Common myeloid progenitor, CD34-positive (primary cell): ENCODE measurements around the gene NOL3.

Experiments
- CTCF ChIA-PET: fragments of 350-600 bp; sonication (Branson Sonifier 250); formaldehyde crosslinking; loops from one replicate; lab custom pipeline; 2021; ENCODE audit warnings: antibody characterized with exemption; lab: Charles Lee
- POLR2A ChIA-PET: fragments of 350-600 bp; sonication (Branson Sonifier 250); formaldehyde crosslinking; loops from one replicate; lab custom pipeline; 2021; ENCODE audit warnings: antibody characterized with exemption; lab: Charles Lee
- DNase-seq, 3 donors: peaks; one replicate each; pipeline versions ENCODE4 v3.0.0 to v3.0.0-alpha.2; 2013
- H3K27ac ChIP-seq, 2 experiments: 1 replicate in 1 of 2; 2 replicates in 1 of 2; pipeline ENCODE4 v1.7.0; 2013; ENCODE audit warnings: inconsistent platforms in 2 of 2, low read length in 2 of 2, mild to moderate bottlenecking in 2 of 2, low read depth in 1 of 2, moderate library complexity in 1 of 2; ENCODE audit not compliant: severe bottlenecking in 2 of 2, insufficient read depth in 1 of 2, poor library complexity in 1 of 2
- H3K27me3 ChIP-seq, 5 experiments: replicated peaks in 2 of 5; 1 replicate in 3 of 5; 2 replicates in 2 of 5; pipeline versions ENCODE4 v1.6.1 to v1.7.0; 2013; ENCODE audit warnings: low read length in 4 of 5, mild to moderate bottlenecking in 2 of 5, moderate library complexity in 2 of 5, inconsistent platforms in 1 of 5; ENCODE audit not compliant: insufficient read depth in 5 of 5, control insufficient read depth in 4 of 5
- H3K36me3 ChIP-seq, 4 experiments: 1 replicate in 2 of 4; 2 replicates in 2 of 4; pipeline versions ENCODE4 v1.6.1 to v1.7.0; 2013; ENCODE audit warnings: low read length in 3 of 4, control low read depth in 1 of 4, mild to moderate bottlenecking in 1 of 4; ENCODE audit not compliant: control insufficient read depth in 4 of 4, insufficient read depth in 4 of 4
- H3K4me1 ChIP-seq, 4 experiments: 1 replicate in 3 of 4; 2 replicates in 1 of 4; pipeline versions ENCODE4 v1.6.1 to v1.7.1; 2013; ENCODE audit warnings: low read length in 3 of 4, mild to moderate bottlenecking in 3 of 4, control low read depth in 1 of 4, inconsistent platforms in 1 of 4, moderate library complexity in 1 of 4; ENCODE audit not compliant: control insufficient read depth in 4 of 4, insufficient read depth in 4 of 4; ENCODE audit errors: control extremely low read depth in 1 of 4
- H3K4me3 ChIP-seq, 7 experiments: 1 replicate in 4 of 7; 2 replicates in 3 of 7; pipeline versions ENCODE4 v1.5.1 to v1.7.0; 2013; ENCODE audit warnings: mild to moderate bottlenecking in 7 of 7, low read length in 6 of 7, moderate library complexity in 6 of 7, inconsistent platforms in 2 of 7, low read depth in 2 of 7, control low read depth in 1 of 7; ENCODE audit not compliant: insufficient read depth in 4 of 7, control insufficient read depth in 1 of 7; ENCODE audit errors: extremely low read depth in 1 of 7
- H3K9me3 ChIP-seq, 5 experiments: 1 replicate in 4 of 5; 2 replicates in 1 of 5; pipeline versions ENCODE4 v1.6.1 to v1.7.1; 2013; ENCODE audit warnings: low read length in 4 of 5, mild to moderate bottlenecking in 2 of 5, inconsistent platforms in 1 of 5, low read depth in 1 of 5, moderate library complexity in 1 of 5; ENCODE audit not compliant: control insufficient read depth in 4 of 5, insufficient read depth in 2 of 5; ENCODE audit errors: control extremely low read depth in 1 of 5
- WGBS: methylation state at CpG from one replicate; pipeline ENCODE4 v1.1.5; 2013; ENCODE audit not compliant: insufficient coverage; 5-methylcytosine and 5-hydroxymethylcytosine counted together

Gene NOL3

DNA sequence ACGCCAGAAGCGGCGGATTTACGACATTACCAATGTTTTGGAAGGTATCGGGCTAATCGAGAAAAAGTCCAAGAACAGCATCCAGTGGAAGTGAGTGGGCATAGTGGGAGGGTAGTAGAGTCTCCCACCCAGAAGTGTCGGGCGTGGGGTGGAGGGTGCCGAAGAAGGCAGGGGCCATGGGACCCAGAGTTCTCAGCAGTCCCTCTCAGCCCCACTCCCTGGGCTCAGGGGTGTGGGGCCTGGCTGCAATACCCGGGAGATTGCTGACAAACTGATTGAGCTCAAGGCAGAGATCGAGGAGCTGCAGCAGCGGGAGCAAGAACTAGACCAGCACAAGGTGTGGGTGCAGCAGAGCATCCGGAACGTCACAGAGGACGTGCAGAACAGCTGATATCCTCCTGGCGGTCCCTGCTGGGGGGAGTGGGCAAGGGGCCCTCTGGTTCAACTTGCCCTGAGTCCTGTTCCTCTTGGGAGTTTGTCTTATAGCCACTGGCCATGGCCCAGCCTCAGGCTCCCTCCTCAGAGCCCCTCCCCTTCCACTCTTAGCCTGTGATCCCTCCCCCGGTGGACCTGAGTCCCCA lies 22.5 kb downstream of the NOL3 start:
- Histone ChIP-seq H3K4me3 (peak overlapping the region; percentile 72 to 98 (median 91)), H3K27ac (peak overlapping the region; percentile 66 to 90), H3K9me3 (no peaks in the 10 kb centered on the region), H3K36me3 (peaks cover 14 to 45% (median 42%) of the 10 kb centered on the region in 4 experiments), H3K4me1 (peaks cover 0 to 22% (median 19%) of the 10 kb centered on the region in 4 experiments), H3K27me3 (peaks cover 0 to 1% (median 0%) of the 10 kb centered on the region in 5 experiments)
- DNase-seq: no peak
- ChIA-PET POLR2A (interaction anchor here (1.5 kb wide), 1 partner anchor 30 kb away, joined by 3 read pairs; no protein-coding TSS in a partner anchor), CTCF (interaction anchor here (0.8 to 4.8 kb wide), 10 partner anchors 10 to 250 kb away, joined by 3 to 17 read pairs (median 4); partner anchors contain the start of gene MATCAP1)
- 34% methylated on average over 16 of the region's 17 CpGs for WGBS

DNA sequence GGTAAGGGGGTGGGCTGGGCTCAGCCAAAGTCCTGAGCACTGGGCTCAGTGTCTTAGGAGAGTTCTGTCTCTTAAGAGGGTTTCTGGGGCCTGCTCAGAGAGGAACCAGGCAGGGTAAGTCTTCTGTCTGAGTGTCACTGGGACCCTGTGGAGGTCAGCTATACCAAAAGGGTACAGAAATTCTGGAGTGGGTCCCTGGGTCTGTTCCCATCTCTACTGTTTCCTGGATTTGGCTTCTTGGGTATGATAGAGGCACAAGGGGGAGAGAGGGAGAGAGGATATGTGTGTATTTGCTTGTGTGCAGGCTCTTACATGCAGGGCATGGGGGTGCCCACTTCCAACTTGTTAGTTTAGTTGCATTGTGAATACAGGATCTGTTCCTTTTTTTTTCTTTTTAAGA lies 23.2 kb downstream of the NOL3 start:
- H3K27ac ChIP-seq: peak overlapping the region in 1 of 2 experiments; percentile 90
- POLR2A ChIA-PET: no interaction called here
- no peak for DNase-seq
- H3K27me3 ChIP-seq: no peaks in the 10 kb centered on the region
- CTCF ChIA-PET: interaction anchor here (0.9 to 4.8 kb wide), 11 partner anchors 8 to 251 kb away, joined by 3 to 17 read pairs (median 5); partner anchors contain the start of gene TMEM208
- peaks cover 0 to 22% (median 20%) of the 10 kb centered on the region in 4 experiments for H3K4me1 ChIP-seq
- peak overlapping the region in 3 of 7 experiments; percentile 33 to 98 (median 97) for H3K4me3 ChIP-seq
- H3K9me3 ChIP-seq: no peaks in the 10 kb centered on the region
- peaks cover 17 to 52% (median 45%) of the 10 kb centered on the region in 4 experiments for H3K36me3 ChIP-seq

DNA sequence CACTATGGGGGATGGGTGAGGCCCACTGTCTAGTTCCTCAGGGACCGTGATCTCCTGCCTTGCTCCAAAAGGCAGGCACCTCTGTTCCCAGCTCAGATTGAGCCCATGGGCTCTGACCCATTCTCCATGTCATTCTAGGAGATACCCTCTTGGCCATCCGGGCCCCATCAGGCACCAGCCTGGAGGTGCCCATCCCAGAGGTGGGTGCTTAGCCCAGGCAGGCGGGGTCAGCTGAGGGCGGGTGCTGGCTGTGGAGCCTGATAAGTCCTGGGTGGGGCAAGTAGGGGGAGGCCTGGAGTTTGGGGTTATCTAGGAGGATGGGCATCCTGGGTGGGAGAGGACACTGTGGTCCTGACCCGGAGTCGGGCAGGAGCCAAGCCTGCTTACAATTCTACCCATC lies 23.9 kb downstream of the NOL3 start:
- Histone ChIP-seq H3K36me3 (peaks cover 17 to 52% (median 45%) of the 10 kb centered on the region in 4 experiments), H3K27ac (peak overlapping the region in 1 of 2 experiments; percentile 43)

DNA sequence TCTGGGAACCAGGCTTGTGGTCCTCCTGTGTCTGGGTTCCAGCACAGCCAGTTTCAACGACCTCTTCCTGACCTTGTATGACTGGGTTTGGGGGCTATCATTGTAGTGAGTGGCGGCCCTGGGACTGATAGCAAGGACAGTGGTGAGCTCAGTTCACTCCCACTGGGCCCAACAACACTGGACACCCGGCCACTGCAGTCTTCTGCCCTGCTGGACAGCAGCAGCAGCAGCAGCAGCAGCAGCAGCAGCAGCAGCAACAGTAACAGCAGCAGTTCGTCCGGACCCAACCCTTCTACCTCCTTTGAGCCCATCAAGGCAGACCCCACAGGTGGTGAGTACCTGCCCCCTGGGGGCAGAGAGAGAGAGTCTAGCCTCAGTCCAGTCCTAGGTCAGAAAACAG lies 25.3 kb downstream of the NOL3 start:
- no peak overlapping the region for H3K4me3 ChIP-seq
- no peaks in the 10 kb centered on the region for H3K9me3 ChIP-seq
- peaks cover 0 to 22% (median 20%) of the 10 kb centered on the region in 4 experiments for H3K4me1 ChIP-seq
- no peak for DNase-seq
- H3K27me3 ChIP-seq: no peaks in the 10 kb centered on the region
- ChIA-PET CTCF (interaction anchor here (0.6 to 4.8 kb wide), 6 partner anchors 9 to 242 kb away, joined by 3 to 17 read pairs (median 4); partner anchors contain the start of gene TMEM208), POLR2A (no interaction called here)
- no peak overlapping the region for H3K27ac ChIP-seq
- H3K36me3 ChIP-seq: peaks cover 17 to 60% (median 48%) of the 10 kb centered on the region in 4 experiments
- 93% methylated on average over 3 of the region's 5 CpGs for WGBS

More for the DNA sequence above, 23.9 kb downstream of the NOL3 start:
- no peak for DNase-seq
- H3K27me3 ChIP-seq: no peaks in the 10 kb centered on the region
- WGBS: 100% methylated on average over 3 of the region's 6 CpGs
- POLR2A ChIA-PET: no interaction called here
- CTCF ChIA-PET: interaction anchor here (1.0 to 4.8 kb wide), 8 partner anchors 9 to 251 kb away, joined by 3 to 17 read pairs (median 5); partner anchors contain the start of gene TMEM208
- no peaks in the 10 kb centered on the region for H3K9me3 ChIP-seq
- H3K4me1 ChIP-seq: peaks cover 0 to 22% (median 20%) of the 10 kb centered on the region in 4 experiments
- no peak overlapping the region for H3K4me3 ChIP-seq

DNA sequence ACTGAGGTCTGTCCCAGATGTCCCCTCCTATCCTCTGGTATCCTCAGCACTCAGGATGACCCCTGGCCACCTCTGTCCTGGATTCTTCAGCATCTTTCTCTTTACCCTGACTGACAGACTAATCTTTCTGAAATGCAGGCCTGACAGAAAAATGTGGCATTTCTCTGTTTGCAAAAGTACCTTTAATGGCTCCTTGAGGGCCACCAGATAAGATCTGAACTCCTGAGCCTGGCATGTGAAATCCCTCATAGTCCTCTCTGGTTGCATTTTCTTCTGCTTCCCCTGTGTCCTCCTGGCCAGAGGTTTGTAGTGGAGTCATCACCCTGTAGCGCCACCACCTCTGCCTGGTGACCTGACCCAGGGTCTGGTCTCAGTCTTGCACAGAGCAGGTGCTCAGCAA lies 26.5 kb downstream of the NOL3 start:
- H3K36me3 ChIP-seq: peaks cover 17 to 68% (median 55%) of the 10 kb centered on the region in 4 experiments
- no peak overlapping the region for H3K27ac ChIP-seq
- ChIA-PET CTCF (interaction anchor here (0.9 to 4.8 kb wide), 9 partner anchors 8 to 64 kb away, joined by 3 to 22 read pairs (median 7); no protein-coding TSS in a partner anchor), POLR2A (no interaction called here)
- H3K9me3 ChIP-seq: no peaks in the 10 kb centered on the region
- no peak overlapping the region for H3K4me3 ChIP-seq
- H3K4me1 ChIP-seq: peaks cover 0 to 16% (median 15%) of the 10 kb centered on the region in 4 experiments
- no peak for DNase-seq
- WGBS: 80% methylated on average over 1 of the region's 1 CpG
- no peaks in the 10 kb centered on the region for H3K27me3 ChIP-seq

DNA sequence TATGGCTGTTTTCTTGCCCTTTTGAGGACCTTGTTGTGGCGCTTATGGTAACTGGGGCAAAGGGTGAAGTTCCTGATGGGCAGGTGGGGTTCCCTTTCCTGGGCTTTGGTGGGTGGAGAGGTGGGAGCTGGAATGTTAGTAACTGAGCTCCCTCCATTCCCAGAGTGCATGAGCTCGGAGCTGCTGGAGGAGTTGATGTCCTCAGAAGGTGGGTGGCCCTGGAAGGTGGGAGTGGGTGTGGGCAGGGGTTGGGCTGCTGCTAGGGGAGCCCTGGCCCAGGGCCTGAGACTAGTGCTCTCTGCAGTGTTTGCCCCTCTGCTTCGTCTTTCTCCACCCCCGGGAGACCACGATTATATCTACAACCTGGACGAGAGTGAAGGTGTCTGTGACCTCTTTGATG lies 27.4 kb downstream of the NOL3 start:
- Histone ChIP-seq H3K9me3 (no peaks in the 10 kb centered on the region), H3K4me3 (no peak overlapping the region), H3K27me3 (no peaks in the 10 kb centered on the region), H3K36me3 (peaks cover 19 to 76% (median 61%) of the 10 kb centered on the region in 4 experiments), H3K27ac (no peak overlapping the region), H3K4me1 (peaks cover 0 to 14% (median 10%) of the 10 kb centered on the region in 4 experiments)
- DNase-seq: no peak
- 93% methylated on average over 4 of the region's 6 CpGs for WGBS
- ChIA-PET CTCF (interaction anchor here (0.9 to 2.9 kb wide), 23 partner anchors 9 to 244 kb away, joined by 3 to 22 read pairs (median 4); partner anchors contain the start of gene TMEM208), POLR2A (interaction anchor here (0.6 to 1.0 kb wide), 2 partner anchors 13 to 47 kb away, joined by 4 to 6 read pairs; no protein-coding TSS in a partner anchor)
